Measurements from ENCODE around the gene ANKRD31. TPM values are rescaled to one million over a fixed set of nuclear protein-coding genes. Genes with fewer than 3 reads are reported as not detected.

Gene ANKRD31
- total RNA-seq, 1 experiment from 2014 or later = 0.11 TPM

GRCh38 chr5:75043633-75044264 is 192.9 kb downstream of the ANKRD31 start:
- H3K27ac Mint-ChIP-seq = no peak overlapping the region
- no peak overlapping the region for H2AK5ac ChIP-seq (ENCODE audit: insufficient read length, low read length)
- no peaks in the 10 kb centered on the region for H3K36me3 Mint-ChIP-seq (ENCODE audit: insufficient read depth in 1 of 3, low read depth in 3 of 3)
- no peaks in the 10 kb centered on the region for H3K27me3 Mint-ChIP-seq (ENCODE audit: low read depth)
- no peak overlapping the region for H3K4ac ChIP-seq (ENCODE audit: low read depth, low read length)
- no peaks in the 10 kb centered on the region for H3K79me1 ChIP-seq (ENCODE audit: insufficient read depth, low read depth, low read length, poor library complexity, severe bottlenecking)
- no peak overlapping the region for H4K91ac ChIP-seq (ENCODE audit: insufficient read length, low read depth, low read length)
- no peak overlapping the region for H3K4me2 ChIP-seq (ENCODE audit: insufficient read depth, insufficient read length, low read length)
- no peak overlapping the region for H4K8ac ChIP-seq (replicated peaks; ENCODE audit: insufficient read length, low read depth, low read length)
- H3K4me1 Mint-ChIP-seq = peaks cover 0 to 4% of the 10 kb centered on the region in 2 experiments; a peak in 2 of 4 replicates
- H3K9me3 Mint-ChIP-seq = no peaks in the 10 kb centered on the region
- no peak overlapping the region for H3K4me3 Mint-ChIP-seq
- H3K9me3 ChIP-seq (ENCODE audit: control insufficient read depth, low read depth, low read length) = no peaks in the 10 kb centered on the region
- no peak overlapping the region for H3K23ac ChIP-seq (ENCODE audit: insufficient read length, low read depth, low read length)
- H3K27ac ChIP-seq (ENCODE audit: insufficient read length, low read depth, low read length) = no peak overlapping the region
- peaks cover 4% of the 10 kb centered on the region for H3K4me1 ChIP-seq (ENCODE audit: insufficient read depth, low read length)
- H4K20me1 ChIP-seq (ENCODE audit: control insufficient read depth, insufficient read depth, insufficient read length) = no peaks in the 10 kb centered on the region
- H3K18ac ChIP-seq (ENCODE audit: insufficient read length, low read depth, low read length) = no peak overlapping the region
- no peak overlapping the region for H2BK12ac ChIP-seq (ENCODE audit: insufficient read length, low read depth, low read length)
- H2BK5ac ChIP-seq (ENCODE audit: insufficient read length, low read length) = no peak overlapping the region
- no peak overlapping the region for H4K5ac ChIP-seq (ENCODE audit: insufficient read length, low read depth, low read length)
- H3K79me2 ChIP-seq (ENCODE audit: insufficient read depth, low read length) = peaks cover 14% of the 10 kb centered on the region
- no peak overlapping the region for H2AFZ ChIP-seq (ENCODE audit: low read length)
- H3K9ac ChIP-seq (ENCODE audit: extremely low read depth, insufficient read length, low read length) = no peak overlapping the region
- no peak overlapping the region for H2BK20ac ChIP-seq (ENCODE audit: low read depth, low read length, poor library complexity, severe bottlenecking)
- H3K14ac ChIP-seq (ENCODE audit: insufficient read depth, low read length) = no peak overlapping the region
- no peak overlapping the region for H3T11ph ChIP-seq (ENCODE audit: low read length)
- H3K56ac ChIP-seq (ENCODE audit: insufficient read length, low read depth, low read length) = no peak overlapping the region
- no CpG with 5 or more reads among the region's 7 CpGs for WGBS (ENCODE audit: extremely low coverage, insufficient read length, low lambda C conversion rate)
- H2BK15ac ChIP-seq (ENCODE audit: low read depth, low read length) = no peak overlapping the region
- no peak for TF ChIP-seq CTCF (conservative IDR thresholded peaks at IDR 0.05)
- H2BK120ac ChIP-seq (ENCODE audit: low read depth, low read length, poor library complexity, severe bottlenecking) = no peak overlapping the region
- H3K27me3 ChIP-seq (ENCODE audit: insufficient read depth, low read length) = no peaks in the 10 kb centered on the region
- no peak for DNase-seq
- H3K23me2 ChIP-seq (ENCODE audit: insufficient read length, low read depth, low read length, poor library complexity, severe bottlenecking) = no peaks in the 10 kb centered on the region
